Measurements from ENCODE around the gene WDR27.
A peak's percentile ranks its signal among the peaks of the same experiment; 100 is the strongest.

The WDR27 gene

DNA sequence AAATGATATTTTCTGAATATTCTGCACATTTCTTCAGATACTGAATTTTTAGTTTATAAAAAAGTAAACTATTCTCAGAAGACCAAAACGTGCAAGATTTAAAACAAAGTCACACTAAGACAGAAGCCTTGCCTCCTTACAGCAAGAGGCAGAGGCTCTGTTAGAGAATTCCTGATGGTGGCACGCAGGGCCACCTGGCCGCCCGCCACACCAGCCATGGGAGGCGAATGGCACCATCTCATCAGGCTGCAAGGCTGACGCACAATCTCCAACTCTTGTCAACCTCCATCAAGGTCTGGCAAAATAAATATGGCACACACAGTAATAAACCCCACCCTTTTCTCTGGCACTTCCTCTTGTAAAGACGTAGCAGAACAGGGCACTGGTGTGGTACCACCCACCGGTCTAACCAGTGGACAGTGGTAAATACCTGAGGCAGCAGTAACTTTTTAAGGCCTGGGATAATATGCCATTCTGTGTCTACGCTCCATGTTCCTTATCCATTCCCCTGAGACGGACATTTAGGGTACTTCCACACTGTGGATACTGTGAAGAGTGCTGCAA lies 111.4 kb downstream of the WDR27 start:
- Histone ChIP-seq H3K27me3 (ENCODE audit: control insufficient read depth in 1 of 2, insufficient read depth in 2 of 2, low read length in 2 of 2) (no peaks in the 10 kb centered on the region), H3K36me3 (ENCODE audit: control insufficient read depth in 1 of 2, insufficient read depth in 2 of 2, low read length in 2 of 2) (no peaks in the 10 kb centered on the region), H3K27ac (ENCODE audit: low read depth, low read length) (no peak overlapping the region), H3K4me3 (ENCODE audit: low read depth in 1 of 2, low read length in 2 of 2) (no peak overlapping the region), H3K4me1 (ENCODE audit: control insufficient read depth in 1 of 2, insufficient read depth in 2 of 2, low read length in 2 of 2) (peaks cover 11 to 23% of the 10 kb centered on the region in 2 donors), H3K9ac (ENCODE audit: low read depth in 1 of 2, low read length in 2 of 2) (no peak overlapping the region), H3K9me3 (ENCODE audit: control insufficient read depth in 1 of 2, low read length in 2 of 2) (no peaks in the 10 kb centered on the region)

DNA sequence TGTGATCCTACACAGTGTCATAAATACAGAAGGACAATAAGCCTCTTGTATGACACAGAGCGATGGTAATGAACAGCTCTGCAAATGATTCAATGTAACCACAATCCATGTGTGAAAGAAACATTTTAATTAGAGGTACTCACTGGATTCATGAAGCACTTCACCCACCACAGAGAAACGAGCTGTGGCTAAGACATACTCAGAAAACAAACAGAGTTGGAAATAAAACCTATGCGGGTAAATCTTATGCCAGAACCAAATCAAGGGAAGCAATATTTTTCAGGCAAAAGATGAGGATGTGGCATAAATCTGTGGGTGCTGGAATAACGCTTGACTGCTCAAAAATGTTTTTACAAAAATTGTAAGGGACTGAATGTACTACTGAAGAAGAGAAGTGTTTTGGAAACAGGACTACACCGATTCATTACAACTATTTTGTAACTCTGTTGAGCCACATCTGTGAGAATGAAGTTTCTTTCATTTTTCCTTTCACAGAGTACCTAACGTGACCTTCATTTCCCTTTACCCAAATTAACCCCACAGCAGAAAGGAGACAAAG lies 112.1 kb downstream of the WDR27 start:
- no peaks in the 10 kb centered on the region for H3K36me3 ChIP-seq (ENCODE audit: control insufficient read depth in 1 of 2, insufficient read depth in 2 of 2, low read length in 2 of 2)
- H3K9ac ChIP-seq (ENCODE audit: low read depth in 1 of 2, low read length in 2 of 2): no peak overlapping the region
- H3K27me3 ChIP-seq (ENCODE audit: control insufficient read depth in 1 of 2, insufficient read depth in 2 of 2, low read length in 2 of 2): no peaks in the 10 kb centered on the region
- peak overlapping the region in 1 of 2 donors; percentile 5 for H3K4me3 ChIP-seq (ENCODE audit: low read depth in 1 of 2, low read length in 2 of 2)
- H3K4me1 ChIP-seq (ENCODE audit: control insufficient read depth in 1 of 2, insufficient read depth in 2 of 2, low read length in 2 of 2): peaks cover 11 to 23% of the 10 kb centered on the region in 2 donors
- H3K9me3 ChIP-seq (ENCODE audit: control insufficient read depth in 1 of 2, low read length in 2 of 2): no peaks in the 10 kb centered on the region
- no peak overlapping the region for H3K27ac ChIP-seq (ENCODE audit: low read depth, low read length)

DNA sequence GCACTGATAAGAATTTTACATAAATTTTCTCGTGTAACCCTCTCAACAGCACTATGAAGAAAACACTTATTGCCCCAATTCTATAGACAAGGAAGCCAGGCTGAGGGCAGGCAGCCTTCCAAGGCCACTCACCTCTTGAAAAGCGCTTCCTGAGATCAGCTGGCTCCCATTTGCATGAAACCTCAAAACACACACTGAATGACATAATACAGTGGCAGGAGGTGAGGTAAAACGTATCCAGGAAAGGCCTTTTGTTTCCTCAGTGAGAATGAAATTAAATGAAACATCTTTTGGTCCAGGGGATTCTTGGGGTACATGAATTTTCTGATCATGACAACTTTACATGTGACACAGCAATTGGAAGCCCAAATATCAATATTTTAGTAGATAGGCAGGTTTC lies 112.5 kb downstream of the WDR27 start:
- H3K27me3 ChIP-seq (ENCODE audit: control insufficient read depth in 1 of 2, insufficient read depth in 2 of 2, low read length in 2 of 2): no peaks in the 10 kb centered on the region

DNA sequence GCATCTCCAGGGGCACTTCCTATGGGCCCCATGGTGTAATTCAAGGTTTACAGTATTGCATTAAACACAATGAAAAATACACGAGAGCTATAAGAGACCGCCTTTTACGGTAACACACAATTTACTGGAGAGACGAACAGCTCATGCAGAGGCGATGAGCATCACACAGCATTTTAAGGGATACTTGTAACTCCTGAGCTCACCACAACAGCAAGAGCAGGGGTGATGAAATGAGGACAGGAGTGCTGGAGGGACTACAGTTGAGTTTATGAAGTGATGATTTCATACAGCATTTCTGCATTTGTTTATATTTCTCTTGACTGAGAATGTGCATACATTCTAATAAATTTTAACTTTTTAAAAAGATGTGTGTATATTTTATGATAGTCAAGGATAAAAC lies 113.9 kb downstream of the WDR27 start:
- no peaks in the 10 kb centered on the region for H3K9me3 ChIP-seq (ENCODE audit: control insufficient read depth in 1 of 2, low read length in 2 of 2)
- H3K36me3 ChIP-seq (ENCODE audit: control insufficient read depth in 1 of 2, insufficient read depth in 2 of 2, low read length in 2 of 2): no peaks in the 10 kb centered on the region
- H3K27ac ChIP-seq (ENCODE audit: low read depth, low read length): no peak overlapping the region
- H3K4me1 ChIP-seq (ENCODE audit: control insufficient read depth in 1 of 2, insufficient read depth in 2 of 2, low read length in 2 of 2): peaks cover 11 to 23% of the 10 kb centered on the region in 2 donors
- H3K27me3 ChIP-seq (ENCODE audit: control insufficient read depth in 1 of 2, insufficient read depth in 2 of 2, low read length in 2 of 2): no peaks in the 10 kb centered on the region
- H3K4me3 ChIP-seq (ENCODE audit: low read depth in 1 of 2, low read length in 2 of 2): no peak overlapping the region
- no peak overlapping the region for H3K9ac ChIP-seq (ENCODE audit: low read depth in 1 of 2, low read length in 2 of 2)

More for the DNA sequence above, 112.5 kb downstream of the WDR27 start:
- no peaks in the 10 kb centered on the region for H3K36me3 ChIP-seq (ENCODE audit: control insufficient read depth in 1 of 2, insufficient read depth in 2 of 2, low read length in 2 of 2)
- H3K9me3 ChIP-seq (ENCODE audit: control insufficient read depth in 1 of 2, low read length in 2 of 2): no peaks in the 10 kb centered on the region
- no peak overlapping the region for H3K9ac ChIP-seq (ENCODE audit: low read depth in 1 of 2, low read length in 2 of 2)
- no peak overlapping the region for H3K27ac ChIP-seq (ENCODE audit: low read depth, low read length)
- H3K4me3 ChIP-seq (ENCODE audit: low read depth in 1 of 2, low read length in 2 of 2): no peak overlapping the region
- peaks cover 11 to 23% of the 10 kb centered on the region in 2 donors for H3K4me1 ChIP-seq (ENCODE audit: control insufficient read depth in 1 of 2, insufficient read depth in 2 of 2, low read length in 2 of 2)

DNA sequence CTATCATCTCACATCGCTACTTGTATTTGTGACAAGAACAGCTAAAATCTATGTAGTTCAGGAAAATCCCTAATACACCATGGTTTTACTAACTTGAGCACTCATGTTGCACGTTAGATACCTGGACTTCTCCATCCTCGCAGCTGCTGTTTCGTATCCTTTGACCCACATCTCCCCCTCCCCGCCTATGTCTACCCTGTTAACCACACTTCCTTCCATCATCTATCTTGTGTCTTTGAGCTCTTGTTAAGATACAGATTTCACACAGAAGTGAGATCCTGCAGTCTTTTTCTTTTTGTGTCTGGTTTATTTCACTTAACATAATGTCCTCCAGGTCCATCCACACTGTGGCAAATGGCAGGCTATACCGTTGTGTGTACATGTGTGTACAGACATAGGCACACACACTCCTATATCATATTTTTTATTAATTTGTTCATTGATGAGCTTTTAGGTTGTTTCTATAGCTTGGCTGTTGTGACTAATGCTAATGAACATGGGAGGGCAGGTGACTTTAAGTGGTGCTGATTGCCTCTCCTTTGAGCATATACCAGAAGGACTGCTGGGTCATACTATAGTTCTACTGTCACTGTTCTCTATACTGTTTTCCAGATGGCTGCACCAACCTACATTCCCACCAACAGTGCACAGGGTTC lies 117.8 kb downstream of the WDR27 start:
- Histone ChIP-seq H3K9ac (ENCODE audit: low read depth in 1 of 2, low read length in 2 of 2) (no peak overlapping the region), H3K9me3 (ENCODE audit: control insufficient read depth in 1 of 2, low read length in 2 of 2) (no peaks in the 10 kb centered on the region), H3K27me3 (ENCODE audit: control insufficient read depth in 1 of 2, insufficient read depth in 2 of 2, low read length in 2 of 2) (no peaks in the 10 kb centered on the region), H3K4me3 (ENCODE audit: low read depth in 1 of 2, low read length in 2 of 2) (no peak overlapping the region), H3K36me3 (ENCODE audit: control insufficient read depth in 1 of 2, insufficient read depth in 2 of 2, low read length in 2 of 2) (peaks cover 0 to 4% of the 10 kb centered on the region in 2 donors), H3K27ac (ENCODE audit: low read depth, low read length) (no peak overlapping the region), H3K4me1 (ENCODE audit: control insufficient read depth in 1 of 2, insufficient read depth in 2 of 2, low read length in 2 of 2) (peaks cover 0 to 5% of the 10 kb centered on the region in 2 donors)

DNA sequence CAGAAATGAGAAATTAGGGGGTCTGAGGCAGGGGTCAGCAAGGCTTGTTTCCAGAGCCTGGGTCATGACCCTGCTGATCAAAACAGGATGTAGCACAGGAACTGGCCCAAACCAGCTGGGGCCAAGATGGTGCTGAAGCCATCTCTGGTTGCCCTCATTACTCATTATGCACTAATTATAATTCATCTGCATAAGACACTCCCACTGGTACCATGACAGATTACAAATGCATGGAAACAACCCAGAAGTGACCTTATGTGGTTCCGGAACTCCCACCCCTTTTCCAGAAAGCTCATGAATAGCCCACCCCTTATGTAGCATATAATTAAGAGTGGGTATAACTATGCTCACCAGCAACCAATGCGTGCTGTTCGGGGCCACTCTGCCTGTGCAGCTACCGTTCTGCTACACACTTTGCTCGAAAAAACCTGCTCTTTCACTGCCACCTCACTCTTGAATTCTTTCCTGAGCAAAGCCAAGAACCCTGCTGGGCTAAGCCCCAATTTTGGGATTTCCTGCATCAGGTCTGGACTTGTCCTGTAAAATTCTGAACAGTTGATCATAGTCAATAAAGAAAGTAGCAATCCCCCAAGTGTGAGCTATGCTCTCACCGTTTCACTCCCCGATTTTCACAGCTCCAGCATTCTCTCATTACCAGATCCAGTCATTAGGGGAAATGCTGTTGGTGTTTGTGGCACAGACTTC lies 122.3 kb downstream of the WDR27 start:
- Histone ChIP-seq H3K27ac (ENCODE audit: low read depth, low read length) (no peak overlapping the region), H3K27me3 (ENCODE audit: control insufficient read depth in 1 of 2, insufficient read depth in 2 of 2, low read length in 2 of 2) (no peaks in the 10 kb centered on the region), H3K9me3 (ENCODE audit: control insufficient read depth in 1 of 2, low read length in 2 of 2) (no peaks in the 10 kb centered on the region), H3K4me3 (ENCODE audit: low read depth in 1 of 2, low read length in 2 of 2) (no peak overlapping the region), H3K9ac (ENCODE audit: low read depth in 1 of 2, low read length in 2 of 2) (no peak overlapping the region), H3K36me3 (ENCODE audit: control insufficient read depth in 1 of 2, insufficient read depth in 2 of 2, low read length in 2 of 2) (peaks cover 0 to 4% of the 10 kb centered on the region in 2 donors), H3K4me1 (ENCODE audit: control insufficient read depth in 1 of 2, insufficient read depth in 2 of 2, low read length in 2 of 2) (no peaks in the 10 kb centered on the region)

DNA sequence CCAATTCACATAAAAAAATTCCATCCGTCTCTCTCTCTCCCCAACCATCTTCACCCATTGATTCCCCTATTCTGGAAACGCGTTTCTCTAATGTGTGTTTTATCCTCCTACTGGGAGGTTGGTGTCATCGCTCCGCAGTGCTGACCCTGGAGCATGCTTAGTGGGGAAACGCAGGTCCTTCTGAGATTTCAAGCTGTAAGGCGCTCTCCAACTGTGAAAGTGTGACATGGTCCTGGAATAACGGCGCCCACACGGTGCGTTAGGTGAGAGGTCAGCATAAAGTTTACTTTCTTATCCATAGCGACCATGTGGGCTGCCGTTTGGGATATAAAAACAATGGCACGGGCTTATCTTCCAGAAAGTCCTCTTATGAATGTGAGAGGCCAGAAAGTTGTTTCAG lies 123.9 kb downstream of the WDR27 start:
- Histone ChIP-seq H3K27me3 (ENCODE audit: control insufficient read depth in 1 of 2, insufficient read depth in 2 of 2, low read length in 2 of 2) (no peaks in the 10 kb centered on the region), H3K9me3 (ENCODE audit: control insufficient read depth in 1 of 2, low read length in 2 of 2) (no peaks in the 10 kb centered on the region), H3K4me3 (ENCODE audit: low read depth in 1 of 2, low read length in 2 of 2) (no peak overlapping the region), H3K27ac (ENCODE audit: low read depth, low read length) (no peak overlapping the region), H3K9ac (ENCODE audit: low read depth in 1 of 2, low read length in 2 of 2) (no peak overlapping the region), H3K4me1 (ENCODE audit: control insufficient read depth in 1 of 2, insufficient read depth in 2 of 2, low read length in 2 of 2) (no peaks in the 10 kb centered on the region), H3K36me3 (ENCODE audit: control insufficient read depth in 1 of 2, insufficient read depth in 2 of 2, low read length in 2 of 2) (peaks cover 0 to 4% of the 10 kb centered on the region in 2 donors)

DNA sequence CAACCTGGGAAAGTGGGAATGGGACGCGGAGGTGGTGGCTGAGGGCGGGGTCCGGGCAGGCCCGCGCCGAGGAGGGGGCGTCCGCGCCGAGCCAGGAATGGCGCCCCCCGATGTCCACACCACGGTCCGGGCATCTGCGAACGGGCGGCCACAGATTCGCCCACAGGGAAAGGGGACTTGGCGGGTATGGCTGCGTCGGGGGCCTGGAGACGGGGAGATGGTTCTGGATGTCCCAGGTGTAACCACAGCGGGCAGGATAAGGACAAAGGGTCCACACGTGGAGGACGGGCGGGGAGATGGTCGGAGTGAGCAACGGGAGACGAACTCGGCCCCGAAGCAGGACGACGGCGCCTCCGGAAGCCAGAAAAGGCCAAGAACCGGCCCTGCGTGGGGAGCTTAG lies 124.6 kb downstream of the WDR27 start:
- Histone ChIP-seq H3K27me3 (ENCODE audit: control insufficient read depth in 1 of 2, insufficient read depth in 2 of 2, low read length in 2 of 2) (no peaks in the 10 kb centered on the region), H3K27ac (ENCODE audit: low read depth, low read length) (no peak overlapping the region), H3K4me1 (ENCODE audit: control insufficient read depth in 1 of 2, insufficient read depth in 2 of 2, low read length in 2 of 2) (no peaks in the 10 kb centered on the region), H3K4me3 (ENCODE audit: low read depth in 1 of 2, low read length in 2 of 2) (no peak overlapping the region), H3K36me3 (ENCODE audit: control insufficient read depth in 1 of 2, insufficient read depth in 2 of 2, low read length in 2 of 2) (peaks cover 0 to 4% of the 10 kb centered on the region in 2 donors), H3K9ac (ENCODE audit: low read depth in 1 of 2, low read length in 2 of 2) (no peak overlapping the region), H3K9me3 (ENCODE audit: control insufficient read depth in 1 of 2, low read length in 2 of 2) (no peaks in the 10 kb centered on the region)

DNA sequence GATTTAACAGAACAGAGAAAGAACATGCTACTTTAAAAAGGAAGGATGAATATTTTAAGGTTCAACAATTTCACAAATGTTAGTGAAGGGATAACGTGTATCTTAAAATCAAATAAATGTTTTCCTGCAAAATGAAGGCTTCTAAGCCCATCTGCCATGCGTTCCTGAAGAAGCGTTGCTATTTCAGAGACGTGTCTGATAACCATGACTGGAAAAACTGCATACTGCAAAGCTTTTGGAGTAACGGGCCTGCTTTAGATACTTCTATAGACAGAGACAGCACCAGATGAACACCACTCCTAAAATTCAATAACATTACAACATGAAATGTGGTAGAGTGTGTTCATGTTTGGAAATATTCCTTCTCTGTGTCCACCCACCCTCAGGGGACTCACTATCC lies 126.0 kb downstream of the WDR27 start:
- Histone ChIP-seq H3K4me3 (ENCODE audit: low read depth in 1 of 2, low read length in 2 of 2) (no peak overlapping the region), H3K9ac (ENCODE audit: low read depth in 1 of 2, low read length in 2 of 2) (no peak overlapping the region), H3K4me1 (ENCODE audit: control insufficient read depth in 1 of 2, insufficient read depth in 2 of 2, low read length in 2 of 2) (no peaks in the 10 kb centered on the region), H3K27me3 (ENCODE audit: control insufficient read depth in 1 of 2, insufficient read depth in 2 of 2, low read length in 2 of 2) (no peaks in the 10 kb centered on the region), H3K9me3 (ENCODE audit: control insufficient read depth in 1 of 2, low read length in 2 of 2) (no peaks in the 10 kb centered on the region), H3K27ac (ENCODE audit: low read depth, low read length) (no peak overlapping the region), H3K36me3 (ENCODE audit: control insufficient read depth in 1 of 2, insufficient read depth in 2 of 2, low read length in 2 of 2) (no peaks in the 10 kb centered on the region)

DNA sequence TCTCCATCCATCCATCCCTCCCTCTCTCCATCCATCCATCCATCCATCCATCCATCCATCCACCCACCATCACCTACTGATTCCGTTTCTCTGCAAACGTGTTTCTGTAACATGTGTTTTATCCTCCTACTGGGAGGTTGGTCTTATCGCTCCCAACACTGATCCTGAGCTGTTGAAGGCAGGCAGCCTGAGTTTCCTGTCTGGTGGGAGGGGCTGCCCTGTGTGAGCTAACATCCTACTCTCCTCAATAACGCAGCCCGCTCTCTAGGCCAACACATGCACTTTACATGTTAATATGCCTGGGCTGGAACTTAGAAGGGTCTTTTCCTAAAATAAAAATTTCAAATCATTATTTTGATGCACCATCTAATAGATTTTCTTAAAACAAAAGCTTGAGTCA lies 126.5 kb downstream of the WDR27 start:
- Histone ChIP-seq H3K9me3 (ENCODE audit: control insufficient read depth in 1 of 2, low read length in 2 of 2) (no peaks in the 10 kb centered on the region), H3K4me1 (ENCODE audit: control insufficient read depth in 1 of 2, insufficient read depth in 2 of 2, low read length in 2 of 2) (no peaks in the 10 kb centered on the region), H3K27ac (ENCODE audit: low read depth, low read length) (no peak overlapping the region), H3K4me3 (ENCODE audit: low read depth in 1 of 2, low read length in 2 of 2) (no peak overlapping the region), H3K9ac (ENCODE audit: low read depth in 1 of 2, low read length in 2 of 2) (no peak overlapping the region), H3K27me3 (ENCODE audit: control insufficient read depth in 1 of 2, insufficient read depth in 2 of 2, low read length in 2 of 2) (no peaks in the 10 kb centered on the region), H3K36me3 (ENCODE audit: control insufficient read depth in 1 of 2, insufficient read depth in 2 of 2, low read length in 2 of 2) (no peaks in the 10 kb centered on the region)
